ENCODE results near the gene PCNT. TPM values are rescaled to one million over a fixed set of nuclear protein-coding genes. Genes with fewer than 3 reads are reported as not detected.
A peak's percentile ranks its signal among the peaks of the same experiment; 100 is the strongest.
"Not testable (repeated sequence)": the region's sequence is repeated elsewhere in the genome, so short reads cannot be mapped to it uniquely, and the experiment has no call there.

PCNT gene
- total and polyA plus RNA-seq, 4 experiments from 2014 or later = 2.0 to 52.1 (median 36.1) TPM

GRCh38 chr21:46397211-46397905, 73.4 kb downstream of the PCNT start:
- ChIA-PET CTCF (ENCODE audit: partially characterized antibody) (no interaction called here), POLR2A (ENCODE audit: partially characterized antibody) (no interaction called here)
- Histone ChIP-seq H3K27me3 (ENCODE audit: insufficient read depth, low read length) (no peaks in the 10 kb centered on the region), H3K4me1 (ENCODE audit: insufficient read depth, low read length) (no peaks in the 10 kb centered on the region), H3K9me3 (ENCODE audit: control insufficient read depth in 1 of 2, low read length in 2 of 2) (no peaks in the 10 kb centered on the region), H3K36me3 (ENCODE audit: insufficient read depth, low read length) (peaks cover 30% of the 10 kb centered on the region), H3K27ac (ENCODE audit: low read depth, low read length) (no peak overlapping the region), H3K4me3 (ENCODE audit: low read length in 2 of 2) (no peak overlapping the region)
- Mint-ChIP-seq H3K9me3 (no peaks in the 10 kb centered on the region), H3K36me3 (peaks cover 42 to 57% of the 10 kb centered on the region in 2 donors), H3K4me3 (no peak overlapping the region), H3K4me1 (peaks cover 0 to 4% (median 0%) of the 10 kb centered on the region in 4 donors), H3K27ac (no peak overlapping the region), H3K27me3 (no peaks in the 10 kb centered on the region)
- DNase-seq = no peak
- intact Hi-C loops (cut with micrococcal nuclease) = no loop called here

DNA sequence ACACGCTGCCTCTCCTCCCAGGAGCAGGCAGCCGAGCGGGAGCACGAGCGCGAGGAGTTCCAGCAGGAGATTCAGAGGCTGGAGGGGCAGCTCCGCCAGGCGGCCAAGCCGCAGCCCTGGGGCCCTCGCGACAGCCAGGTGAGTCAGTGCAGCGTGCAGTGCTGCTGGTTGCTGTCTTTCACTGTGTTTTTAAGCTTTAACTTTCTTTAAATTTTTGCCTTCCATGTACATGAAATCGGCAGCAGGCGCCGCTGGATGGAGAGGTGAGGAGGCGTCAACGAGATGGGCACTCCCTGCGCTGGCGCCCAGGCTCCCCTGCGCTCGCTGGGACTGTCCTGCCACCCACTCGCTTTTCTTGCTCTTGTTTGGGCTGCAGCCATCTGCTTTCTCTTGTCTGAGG, 74.0 kb downstream of the PCNT start:
- Histone ChIP-seq H3K36me3 (ENCODE audit: insufficient read depth, low read length) (peaks cover 32% of the 10 kb centered on the region), H3K4me1 (ENCODE audit: insufficient read depth, low read length) (no peaks in the 10 kb centered on the region), H3K27ac (ENCODE audit: low read depth, low read length) (no peak overlapping the region), H3K27me3 (ENCODE audit: insufficient read depth, low read length) (no peaks in the 10 kb centered on the region), H3K4me3 (ENCODE audit: low read length in 2 of 2) (no peak overlapping the region), H3K9me3 (ENCODE audit: control insufficient read depth in 1 of 2, low read length in 2 of 2) (no peaks in the 10 kb centered on the region)
- Mint-ChIP-seq H3K4me1 (peaks cover 0 to 4% (median under 1%) of the 10 kb centered on the region in 4 donors), H3K36me3 (peaks cover 43 to 55% of the 10 kb centered on the region in 2 donors), H3K4me3 (no peak overlapping the region), H3K27me3 (no peaks in the 10 kb centered on the region), H3K9me3 (no peaks in the 10 kb centered on the region), H3K27ac (peak overlapping the region in 1 of 7 donors; percentile 32)
- intact Hi-C loops (cut with micrococcal nuclease) = no loop called here
- POLR2A ChIA-PET (ENCODE audit: partially characterized antibody) = no interaction called here
- CTCF ChIA-PET (ENCODE audit: partially characterized antibody) = no interaction called here
- no peak for DNase-seq

DNA sequence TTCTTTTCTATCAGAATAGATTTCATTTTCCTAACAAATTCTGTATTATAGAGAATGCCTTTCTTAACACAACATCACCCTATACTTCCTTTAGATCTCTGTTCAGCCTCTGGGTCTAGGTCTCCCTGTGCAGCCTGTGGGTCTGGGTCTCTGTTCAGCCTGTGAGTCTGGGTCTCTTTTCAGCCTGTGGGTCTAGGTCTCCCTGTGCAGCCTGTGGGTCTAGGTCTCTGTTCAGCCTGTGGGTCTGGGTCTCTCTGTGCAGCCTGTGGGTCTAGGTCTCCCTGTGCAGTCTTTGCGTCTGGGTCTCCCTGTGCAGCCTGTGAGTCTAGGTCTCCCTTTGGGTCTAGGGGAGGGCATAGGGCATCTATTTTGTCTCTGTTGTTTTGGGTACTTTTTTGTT, 75.2 kb downstream of the PCNT start:
- Histone ChIP-seq H3K9me3 (ENCODE audit: control insufficient read depth in 1 of 2, low read length in 2 of 2) (no peaks in the 10 kb centered on the region), H3K27ac (ENCODE audit: low read depth, low read length) (no peak overlapping the region), H3K4me3 (ENCODE audit: low read length in 2 of 2) (no peak overlapping the region), H3K27me3 (ENCODE audit: insufficient read depth, low read length) (no peaks in the 10 kb centered on the region), H3K36me3 (ENCODE audit: insufficient read depth, low read length) (peaks cover 32% of the 10 kb centered on the region), H3K4me1 (ENCODE audit: insufficient read depth, low read length) (no peaks in the 10 kb centered on the region)
- ChIA-PET POLR2A (ENCODE audit: partially characterized antibody) (no interaction called here), CTCF (ENCODE audit: partially characterized antibody) (no interaction called here)
- Mint-ChIP-seq H3K27ac (peak overlapping the region in 3 of 7 donors; percentile 36 to 66 (median 43)), H3K36me3 (peaks cover 49 to 57% of the 10 kb centered on the region in 2 donors), H3K9me3 (no peaks in the 10 kb centered on the region), H3K27me3 (no peaks in the 10 kb centered on the region), H3K4me1 (peaks cover 0 to 2% (median under 1%) of the 10 kb centered on the region in 4 donors), H3K4me3 (no peak overlapping the region)
- no peak for DNase-seq
- intact Hi-C loops (cut with micrococcal nuclease) = no loop called here

DNA sequence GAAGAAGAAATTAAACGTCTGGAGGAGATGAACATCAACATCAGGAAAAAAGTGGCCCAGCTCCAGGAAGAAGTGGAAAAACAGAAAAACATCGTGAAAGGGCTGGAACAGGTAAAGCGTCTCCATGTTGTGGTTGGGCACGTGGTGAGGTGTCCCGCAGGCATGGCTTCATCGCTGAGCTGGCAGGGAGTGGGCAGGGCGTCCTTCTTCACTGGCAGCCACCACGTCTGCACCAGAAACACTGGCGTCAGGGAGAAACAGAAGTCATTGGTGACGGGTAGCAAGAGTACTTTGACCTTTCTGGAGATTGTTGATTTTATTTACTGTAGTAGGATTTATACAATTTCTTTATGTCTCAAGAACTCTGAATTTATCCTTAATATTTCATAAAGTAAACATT, 75.7 kb downstream of the PCNT start:
- H3K27me3 Mint-ChIP-seq = no peaks in the 10 kb centered on the region
- H3K27me3 ChIP-seq (ENCODE audit: insufficient read depth, low read length) = no peaks in the 10 kb centered on the region
- intact Hi-C loops (cut with micrococcal nuclease) = no loop called here
- H3K9me3 ChIP-seq (ENCODE audit: control insufficient read depth in 1 of 2, low read length in 2 of 2) = no peaks in the 10 kb centered on the region
- H3K36me3 ChIP-seq (ENCODE audit: insufficient read depth, low read length) = peaks cover 32% of the 10 kb centered on the region
- no peak overlapping the region for H3K27ac ChIP-seq (ENCODE audit: low read depth, low read length)
- H3K4me3 Mint-ChIP-seq = no peak overlapping the region
- no peak overlapping the region for H3K4me3 ChIP-seq (ENCODE audit: low read length in 2 of 2)
- no peaks in the 10 kb centered on the region for H3K9me3 Mint-ChIP-seq
- peak overlapping the region in 3 of 7 donors; percentile 43 to 66 (median 43) for H3K27ac Mint-ChIP-seq
- no peak for DNase-seq
- peaks cover 0 to 2% (median 0%) of the 10 kb centered on the region in 4 donors for H3K4me1 Mint-ChIP-seq
- CTCF ChIA-PET (ENCODE audit: partially characterized antibody) = no interaction called here
- peaks cover 47 to 54% of the 10 kb centered on the region in 2 donors for H3K36me3 Mint-ChIP-seq
- H3K4me1 ChIP-seq (ENCODE audit: insufficient read depth, low read length) = no peaks in the 10 kb centered on the region
- POLR2A ChIA-PET (ENCODE audit: partially characterized antibody) = no interaction called here

- ChIA-PET POLR2A (ENCODE audit: partially characterized antibody) (no interaction called here), CTCF (ENCODE audit: partially characterized antibody) (interaction anchor here (1.4 kb wide), 1 partner anchor 258 kb away, joined by 5 read pairs; no protein-coding TSS in a partner anchor)
- Mint-ChIP-seq H3K4me1 (peaks cover 0 to 3% (median 0%) of the 10 kb centered on the region in 4 donors), H3K27ac (no peak overlapping the region), H3K9me3 (no peaks in the 10 kb centered on the region), H3K4me3 (no peak overlapping the region), H3K27me3 (no peaks in the 10 kb centered on the region), H3K36me3 (peaks cover 47 to 53% of the 10 kb centered on the region in 2 donors)
- no peak for DNase-seq
- no peaks in the 10 kb centered on the region for H3K27me3 ChIP-seq (ENCODE audit: insufficient read depth, low read length)
- H3K4me1 ChIP-seq (ENCODE audit: insufficient read depth, low read length) = no peaks in the 10 kb centered on the region
- H3K36me3 ChIP-seq (ENCODE audit: insufficient read depth, low read length) = peaks cover 32% of the 10 kb centered on the region
- no peaks in the 10 kb centered on the region for H3K9me3 ChIP-seq (ENCODE audit: control insufficient read depth in 1 of 2, low read length in 2 of 2)
- H3K27ac ChIP-seq (ENCODE audit: low read depth, low read length) = no peak overlapping the region
- intact Hi-C loops (cut with micrococcal nuclease) = no loop called here
- no peak overlapping the region for H3K4me3 ChIP-seq (ENCODE audit: low read length in 2 of 2)
Measured at GRCh38 chr21:46401186-46401910, 77.4 kb downstream of the PCNT start.

GRCh38 chr21:46402421-46402820, 78.5 kb downstream of the PCNT start:
- Mint-ChIP-seq H3K36me3 (peaks cover 39 to 44% of the 10 kb centered on the region in 2 donors), H3K9me3 (no peaks in the 10 kb centered on the region), H3K27me3 (no peaks in the 10 kb centered on the region), H3K4me3 (no peak overlapping the region), H3K27ac (no peak overlapping the region), H3K4me1 (peaks cover 0 to 3% (median 0%) of the 10 kb centered on the region in 4 donors)
- Histone ChIP-seq H3K4me3 (ENCODE audit: low read length in 2 of 2) (no peak overlapping the region), H3K9me3 (ENCODE audit: control insufficient read depth in 1 of 2, low read length in 2 of 2) (no peaks in the 10 kb centered on the region), H3K4me1 (ENCODE audit: insufficient read depth, low read length) (no peaks in the 10 kb centered on the region), H3K27ac (ENCODE audit: low read depth, low read length) (no peak overlapping the region), H3K27me3 (ENCODE audit: insufficient read depth, low read length) (no peaks in the 10 kb centered on the region), H3K36me3 (ENCODE audit: insufficient read depth, low read length) (peaks cover 27% of the 10 kb centered on the region)
- no peak for DNase-seq
- POLR2A ChIA-PET (ENCODE audit: partially characterized antibody) = no interaction called here
- CTCF ChIA-PET (ENCODE audit: partially characterized antibody) = interaction anchor here (1.4 kb wide), 1 partner anchor 259 kb away, joined by 5 read pairs; no protein-coding TSS in a partner anchor
- intact Hi-C loops (cut with micrococcal nuclease) = no loop called here

GRCh38 chr21:46403234-46403811, 79.4 kb downstream of the PCNT start:
- H3K27me3 Mint-ChIP-seq; H3K4me3 ChIP-seq (ENCODE audit: low read length in 2 of 2); H3K4me3 Mint-ChIP-seq; H3K27me3 ChIP-seq (ENCODE audit: insufficient read depth, low read length); H3K4me1 Mint-ChIP-seq; H3K4me1 ChIP-seq (ENCODE audit: insufficient read depth, low read length); H3K27ac ChIP-seq (ENCODE audit: low read depth, low read length); intact Hi-C loops (cut with micrococcal nuclease); H3K27ac Mint-ChIP-seq; H3K9me3 ChIP-seq (ENCODE audit: control insufficient read depth in 1 of 2, low read length in 2 of 2); DNase-seq; H3K9me3 Mint-ChIP-seq; POLR2A ChIA-PET (ENCODE audit: partially characterized antibody); CTCF ChIA-PET (ENCODE audit: partially characterized antibody): not testable (repeated sequence)
- H3K36me3 Mint-ChIP-seq = peaks cover 34 to 42% of the 10 kb centered on the region in 2 donors
- H3K36me3 ChIP-seq (ENCODE audit: insufficient read depth, low read length) = peaks cover 18% of the 10 kb centered on the region
